NCI-H226 (cell line): ENCODE data around the gene SCN1A.

Experiments used
- DNase-seq: peaks from one replicate; pipeline ENCODE4 v3.0.0-alpha.2; 2015

Gene SCN1A

DNA sequence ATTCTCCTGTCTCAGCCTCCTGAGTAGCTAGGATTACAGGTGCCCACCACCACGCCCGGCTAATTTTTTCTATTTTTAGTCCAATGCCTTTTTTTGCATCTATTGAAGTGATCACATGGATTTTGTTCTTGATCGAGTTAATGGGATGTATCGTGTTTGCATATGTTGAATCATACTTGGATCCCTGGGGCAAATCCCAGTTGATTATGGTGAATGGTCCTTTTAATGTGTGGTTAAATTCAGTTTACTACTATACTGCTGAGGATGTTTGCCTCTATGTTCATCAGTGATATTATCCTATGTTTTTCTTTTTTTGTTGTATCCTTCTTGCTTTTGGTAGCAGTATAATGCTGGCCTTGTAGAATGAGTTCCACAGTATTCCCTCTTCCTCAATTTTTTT is 166.0 kb downstream of the SCN1A start:
- DNase-seq = no peak

DNA sequence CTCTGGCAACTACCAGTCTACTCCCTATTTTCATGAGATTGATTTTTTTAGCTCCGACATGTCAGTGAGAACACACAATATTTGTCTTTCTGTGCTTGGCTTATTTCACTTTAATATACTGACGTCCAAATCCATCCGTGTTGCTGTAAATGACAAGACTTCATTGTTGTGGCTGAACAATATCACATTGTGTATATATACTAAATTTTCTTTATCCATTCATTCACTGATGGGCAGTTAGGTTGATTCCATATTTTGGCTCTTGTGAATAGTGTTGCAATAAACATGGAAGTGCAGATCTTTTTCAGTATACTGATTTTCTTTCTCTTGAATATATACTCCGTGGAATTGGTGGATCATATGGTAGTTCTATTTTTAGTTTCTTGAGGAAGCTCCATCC is 168.4 kb downstream of the SCN1A start:
- DNase-seq = no peak

DNA sequence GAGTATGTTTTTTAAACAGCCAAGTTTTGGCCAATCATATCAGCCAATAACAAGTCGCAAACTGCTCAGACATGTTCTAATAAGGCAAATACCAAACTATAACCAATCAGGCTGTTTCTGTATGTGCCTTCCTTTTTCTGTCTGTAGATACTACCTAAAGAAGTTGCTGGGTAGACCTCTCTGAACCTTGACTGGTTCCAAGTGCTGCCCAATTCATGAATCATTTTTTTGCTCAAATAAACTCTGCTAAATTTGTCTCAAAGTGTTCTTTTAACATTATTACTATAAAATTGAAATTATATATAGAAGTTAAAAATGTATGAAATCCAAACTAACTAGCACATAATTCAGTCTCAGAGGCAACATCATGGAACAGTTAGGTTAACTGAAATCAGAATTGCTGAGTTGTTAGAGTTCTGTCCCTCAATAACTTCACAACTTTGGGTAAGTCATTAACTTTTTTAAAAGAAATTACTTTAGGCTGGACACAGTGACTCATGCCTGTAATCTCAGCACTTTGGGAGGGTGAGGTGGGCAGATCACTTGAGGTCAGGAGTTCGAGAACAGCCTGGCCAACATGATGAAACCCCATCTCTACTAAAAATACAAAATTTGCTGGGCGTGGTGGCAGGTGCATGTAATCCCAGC is 169.4 kb downstream of the SCN1A start:
- no peak for DNase-seq

DNA sequence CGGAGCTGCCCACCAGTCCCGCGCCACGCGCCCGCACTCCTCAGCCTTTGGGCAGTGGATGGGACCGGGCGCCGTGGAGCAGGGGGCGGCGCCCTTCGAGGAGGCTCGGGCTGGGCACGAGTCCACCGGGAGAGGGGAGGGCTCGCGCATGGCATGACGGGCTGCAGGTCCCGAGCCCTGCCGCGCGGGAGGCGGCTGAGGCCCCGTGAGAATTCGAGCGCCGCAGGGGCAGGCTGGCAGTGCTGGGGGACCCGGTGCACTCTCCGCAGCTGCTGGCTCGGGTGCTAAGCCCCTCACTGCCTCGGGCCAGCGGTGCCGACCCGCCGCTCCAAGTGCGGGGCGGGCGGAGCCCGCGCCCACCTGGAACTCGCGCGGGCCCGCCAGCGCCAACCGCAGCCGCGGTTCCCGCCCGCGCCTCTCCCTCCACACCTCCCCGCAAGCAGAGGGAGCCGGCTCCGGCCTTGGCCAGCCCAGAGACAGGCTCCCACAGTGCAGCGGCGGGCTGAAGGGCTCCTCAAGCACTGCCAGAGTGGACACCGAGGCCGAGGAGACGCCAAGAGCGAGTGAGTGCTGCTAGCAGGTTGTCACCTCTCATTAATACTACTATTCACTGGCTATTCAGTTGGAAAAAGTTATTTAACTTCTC is 170.7 kb downstream of the SCN1A start:
- no peak for DNase-seq

DNA sequence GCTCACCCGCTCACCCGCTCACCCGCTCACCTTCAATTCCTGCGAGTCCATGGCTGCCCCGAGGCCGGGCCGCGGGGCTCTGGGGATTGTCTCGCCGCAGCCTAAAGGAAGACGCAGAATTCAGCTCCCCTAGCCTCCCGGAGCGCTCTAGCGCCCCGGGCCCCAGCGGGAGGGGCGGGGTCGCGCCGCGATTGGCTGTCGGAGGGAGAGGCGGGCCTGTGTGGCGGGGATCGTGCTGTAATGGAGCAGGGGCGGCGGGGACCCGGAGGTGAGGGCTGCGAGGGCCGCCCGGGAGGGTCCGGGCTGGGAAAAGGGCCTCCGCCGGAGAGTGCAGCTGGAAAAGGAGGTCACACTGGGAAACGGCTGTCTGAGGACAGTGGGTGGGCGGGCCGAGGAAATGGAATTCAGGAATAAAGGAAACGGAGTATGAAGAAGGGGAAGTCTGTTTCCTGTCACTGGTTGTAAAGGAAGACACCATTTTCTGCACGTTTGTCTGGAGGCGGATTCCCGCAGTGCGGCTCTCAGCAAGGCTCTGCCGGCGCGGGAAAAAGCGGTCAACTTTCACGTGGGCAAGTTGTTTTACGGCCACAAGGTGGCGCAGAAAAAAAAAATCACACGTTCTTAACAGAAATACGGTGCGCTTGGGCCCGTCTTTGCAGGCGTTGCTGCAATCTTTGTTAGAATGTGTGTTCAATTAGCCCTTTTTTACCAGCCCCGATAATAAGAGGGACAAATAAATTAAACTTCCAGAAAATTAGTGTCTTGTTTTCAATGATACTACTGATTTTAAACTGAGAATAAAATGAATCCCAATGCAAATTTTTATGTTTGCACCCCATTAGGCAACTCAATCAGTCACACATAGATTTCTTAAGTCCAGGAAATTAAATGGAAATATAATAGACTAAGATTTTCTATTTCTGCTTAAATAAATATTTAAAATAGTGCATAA is 173.9 kb downstream of the SCN1A start, which contains the start of gene TTC21B:
Gene TTC21B (minus strand): TSS at position 122 of the 952 bp plus-strand sequence. CDS start 71 bp downstream, at position 51.
- DNase-seq = peak; percentile 92

DNA sequence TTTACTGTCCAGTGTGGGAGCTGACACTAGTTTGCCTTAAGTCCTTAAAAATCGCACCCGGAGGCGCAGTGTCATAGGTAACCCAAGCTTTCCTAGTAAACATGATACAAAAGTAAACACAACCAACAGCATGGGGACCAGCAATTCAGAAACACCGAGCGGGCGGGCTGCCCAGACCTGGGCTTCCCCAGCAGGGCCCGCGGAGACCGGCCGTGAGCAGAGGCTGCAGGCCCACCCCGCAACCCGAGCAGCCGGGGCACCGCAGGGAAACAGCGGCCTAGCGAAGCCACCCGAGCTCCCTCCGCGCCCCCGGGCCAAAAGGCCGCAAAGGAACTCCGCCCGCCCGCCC is 174.5 kb downstream of the SCN1A start:
- DNase-seq = no peak

DNA sequence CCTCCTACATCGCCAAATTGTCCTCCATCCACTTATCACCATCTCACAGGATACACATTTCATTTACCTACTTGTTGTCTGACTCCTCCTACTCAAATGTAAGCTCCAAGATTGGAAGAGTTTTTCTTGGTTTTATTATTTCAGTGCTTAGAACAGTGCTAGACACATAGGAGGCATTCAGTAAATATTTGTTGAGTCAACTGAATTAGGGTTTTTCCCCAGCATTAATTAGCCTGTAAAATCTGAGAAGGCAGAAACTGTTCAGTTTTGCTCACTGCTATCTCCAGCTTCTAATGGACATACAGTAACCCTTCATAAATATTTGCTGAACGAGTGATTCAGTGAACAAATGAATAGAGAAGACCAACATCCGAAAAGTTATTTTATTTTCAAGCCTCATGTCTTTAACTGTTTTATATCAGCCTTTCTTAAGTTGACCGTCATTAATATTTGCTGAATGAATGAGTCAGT is 175.0 kb downstream of the SCN1A start:
- no peak for DNase-seq

DNA sequence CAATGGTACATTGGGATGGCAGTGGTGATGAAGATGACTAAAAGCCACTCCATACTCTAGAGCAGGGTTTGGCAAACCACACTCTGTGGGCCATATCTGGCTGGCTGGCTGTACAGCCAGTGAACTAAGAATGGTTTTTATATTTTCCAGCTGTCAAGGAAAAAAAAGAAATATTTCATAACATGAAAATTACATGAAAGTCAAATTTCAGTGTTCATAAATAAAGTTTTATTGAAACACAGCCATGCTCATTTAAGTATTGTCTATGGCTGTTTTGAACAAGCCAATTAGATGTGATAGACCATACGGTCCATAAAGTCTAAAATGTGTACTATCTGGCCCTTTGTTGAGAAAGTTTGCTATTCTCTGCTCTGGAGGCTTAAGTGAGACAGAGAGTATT is 175.7 kb downstream of the SCN1A start:
- DNase-seq = no peak

DNA sequence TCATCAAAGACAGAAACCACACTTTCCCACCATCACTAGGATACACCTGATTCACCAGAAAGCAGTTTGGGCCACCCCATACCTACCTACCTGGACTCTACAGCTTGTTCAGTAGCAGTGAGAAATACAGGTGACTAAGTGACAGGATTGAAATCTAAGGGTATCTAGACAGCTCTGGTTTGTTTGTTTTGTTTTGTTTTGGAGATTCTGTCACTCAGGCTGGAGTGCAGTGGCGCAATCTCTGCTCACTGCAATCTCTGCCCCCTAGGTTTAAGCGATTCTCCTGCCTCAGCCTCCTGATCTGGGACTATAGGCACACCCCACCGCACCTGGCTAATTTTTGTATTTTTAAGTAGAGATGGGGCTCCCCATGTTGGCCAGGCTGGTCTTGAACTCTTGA is 177.4 kb downstream of the SCN1A start:
- DNase-seq = no peak

DNA sequence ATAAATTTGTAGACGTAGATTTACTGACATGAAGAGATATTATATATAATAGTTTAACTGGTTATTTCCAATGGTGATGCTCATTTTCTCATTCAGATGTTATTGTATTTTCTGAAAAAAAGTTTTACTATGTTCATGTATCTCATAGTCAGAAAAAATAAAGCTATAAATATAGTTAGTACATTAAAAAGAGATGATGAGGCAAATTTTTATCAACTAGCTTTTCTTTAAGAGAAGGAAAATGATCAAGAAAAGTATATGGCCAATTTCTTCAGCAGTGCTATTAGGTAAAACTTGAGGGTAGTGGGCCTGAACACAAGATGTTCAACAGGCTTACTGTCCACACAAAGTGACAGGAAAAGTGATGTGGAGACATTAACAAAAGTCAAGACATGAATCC is 186.0 kb downstream of the SCN1A start:
- DNase-seq = no peak

DNA sequence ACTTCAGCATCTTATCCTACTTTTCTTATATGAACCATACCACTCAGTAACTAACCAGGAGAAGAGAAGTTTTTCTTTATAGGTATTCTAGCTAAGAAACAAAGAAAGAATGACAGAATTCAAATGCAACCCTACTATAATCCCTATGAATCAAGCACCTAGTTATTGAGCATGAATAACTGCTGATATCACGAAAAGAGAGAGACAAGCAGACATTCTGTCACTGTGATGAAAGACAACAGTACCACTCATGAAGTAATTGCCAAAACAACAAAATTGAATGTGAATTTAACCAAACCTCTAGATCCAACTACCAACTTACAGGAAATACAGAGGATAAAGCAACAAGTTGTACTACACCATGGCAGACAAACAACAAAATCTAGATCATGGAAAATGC is 189.6 kb downstream of the SCN1A start:
- DNase-seq = no peak
